GM12878 (cell line): ENCODE results near the gene ETFBKMT. TPM values are rescaled to one million over a fixed set of nuclear protein-coding genes. Genes with fewer than 3 reads are reported as not detected.

Source experiments
- ATAC-seq: fragments of 200-7000 bp; cut with Tn5 transposase; 3 replicates; pipeline ENCODE4 v1.9.1; 2020; ENCODE audit warnings: mild to moderate bottlenecking, moderate library complexity
- BruUV-seq: library from RNA; stranded (reverse); fragments of 400-500 nt; replicated peaks from 2 replicates; lab custom pipeline; 2021; lab: Mats Ljungman, UMichigan
- CTCF ChIA-PET: fragments of 300-600 bp; sonication (Branson Sonifier 250); formaldehyde crosslinking; extraction: SDS; loops from one replicate; lab custom pipeline; 2021; ENCODE audit warnings: inconsistent platforms; lab: Yijun Ruan, JAX
- POLR2A ChIA-PET: fragments of 350-600 bp; formaldehyde crosslinking; extraction: SDS; loops from one replicate; lab custom pipeline; 2021; ENCODE audit warnings: inconsistent platforms; lab: Charles Lee
- RAD21 ChIA-PET: fragments of 300-600 bp; sonication (Branson Sonifier 250); formaldehyde crosslinking; loops from one replicate; lab custom pipeline; 2023; ENCODE audit warnings: antibody characterized with exemption; ENCODE audit not compliant: unreplicated experiment; lab: Charles Lee
- SMC1A ChIA-PET: fragments of 300-600 bp; sonication (Branson Sonifier 250); formaldehyde crosslinking; loops from one replicate; lab custom pipeline; 2023; ENCODE audit not compliant: unreplicated experiment, uncharacterized antibody; lab: Charles Lee
- DNase-seq: peaks from one replicate; pipeline ENCODE4 v3.0.0-alpha.2; 2011; ENCODE audit warnings: low read depth, low spot score
- FAIRE-seq: peaks from 3 replicates; lab custom pipeline; 2011; peaks lifted over from hg19 to GRCh38; lab: Jason Lieb, UNC
- H2AFZ ChIP-seq: 2 replicates; pipeline ENCODE4 v1.6.0; 2011; ENCODE audit warnings: low read depth, low read length, control low read depth; ENCODE audit not compliant: control insufficient read depth
- H3K27ac ChIP-seq: 2 replicates; pipeline ENCODE4 v1.5.1; 2011; ENCODE audit warnings: control low read depth; ENCODE audit not compliant: control insufficient read depth, insufficient read depth
- H3K27me3 ChIP-seq, 2 experiments: replicated peaks in 1 of 2; 2 replicates each; pipeline versions ENCODE4 v1.6.0 to v1.6.1; 2011; ENCODE audit warnings: low read length in 1 of 2; ENCODE audit not compliant: control insufficient read depth in 2 of 2, insufficient read depth in 2 of 2
- H3K36me3 ChIP-seq, 2 experiments: 2 replicates each; pipeline ENCODE4 v1.5.1; 2011; ENCODE audit warnings: low read length in 1 of 2; ENCODE audit not compliant: control insufficient read depth in 2 of 2, insufficient read depth in 2 of 2
- H3K4me1 ChIP-seq: 2 replicates; pipeline ENCODE4 v1.6.1; 2011; ENCODE audit warnings: mild to moderate bottlenecking, low read length, moderate library complexity, mixed read lengths; ENCODE audit not compliant: control insufficient read depth, insufficient read depth
- H3K4me2 ChIP-seq: 2 replicates; pipeline ENCODE4 v1.6.0; 2011; ENCODE audit warnings: control low read depth; ENCODE audit not compliant: control insufficient read depth, insufficient read depth
- H3K4me3 ChIP-seq: fragments of 200-600 bp; sonication (generic); 2 replicates; pipeline ENCODE4 v1.5.1; 2016
- H3K79me2 ChIP-seq: 2 replicates; pipeline ENCODE4 v1.6.0; 2011; ENCODE audit warnings: low read length; ENCODE audit not compliant: control insufficient read depth, insufficient read depth
- H3K9ac ChIP-seq: 2 replicates; pipeline ENCODE4 v1.8.0; 2011; ENCODE audit warnings: low read length, control low read depth, mixed read lengths; ENCODE audit not compliant: control insufficient read depth, insufficient read depth
- H3K9me3 ChIP-seq: replicated peaks from 3 replicates; pipeline ENCODE4 v1.5.1; 2011; ENCODE audit warnings: mild to moderate bottlenecking, low read length; ENCODE audit not compliant: control insufficient read depth, insufficient read depth
- H4K20me1 ChIP-seq: 2 replicates; pipeline ENCODE4 v1.6.0; 2011; ENCODE audit not compliant: control insufficient read depth, insufficient read depth
- BHLHE40 ChIP-seq, 2 experiments: fragments of 450-650 bp in 1 of 2; IDR thresholded peaks; 2 replicates each; pipeline ENCODE4 v1.6.1; 2011 to 2017; ENCODE audit warnings: low read depth in 2 of 2, borderline replicate concordance in 1 of 2, improper control_type of control experiment in 1 of 2, low read length in 1 of 2, mild to moderate bottlenecking in 1 of 2
- CTCF ChIP-seq, 3 experiments: IDR thresholded peaks in 2 of 3; conservative IDR thresholded peaks in 1 of 3; 2 replicates each; pipeline ENCODE4 v1.5.1; 2011; ENCODE audit warnings: low read depth in 3 of 3, low read length in 3 of 3, mild to moderate bottlenecking in 3 of 3, control low read depth in 2 of 3, moderate library complexity in 2 of 3, inconsistent platforms in 1 of 3, mixed read lengths in 1 of 3; ENCODE audit not compliant: control insufficient read depth in 2 of 3, insufficient read depth in 1 of 3; ENCODE audit errors: extremely low read depth in 1 of 3
- MEF2B ChIP-seq: fragments of 450-650 bp; IDR thresholded peaks from 2 replicates; pipeline ENCODE4 v1.6.1; 2018; ENCODE audit warnings: mild to moderate bottlenecking, moderate library complexity; ENCODE audit not compliant: partially characterized antibody, poor library complexity, severe bottlenecking
- PAX5 ChIP-seq: IDR thresholded peaks from 2 replicates; pipeline ENCODE4 v1.6.1; 2011; ENCODE audit warnings: low read depth, low read length, borderline replicate concordance
- PML ChIP-seq: IDR thresholded peaks from 2 replicates; pipeline ENCODE4 v1.6.1; 2012; ENCODE audit warnings: low read length, inconsistent platforms
- POLR2A ChIP-seq: IDR thresholded peaks from 2 replicates; pipeline ENCODE4 v1.6.1; 2011; ENCODE audit warnings: low read depth, mild to moderate bottlenecking, low read length
- SUPT20H ChIP-seq: IDR thresholded peaks from 2 replicates; pipeline ENCODE4 v1.6.1; 2011; ENCODE audit warnings: low read depth, mild to moderate bottlenecking, low read length, moderate library complexity, borderline replicate concordance; ENCODE audit not compliant: control insufficient read depth
- TCF7 ChIP-seq: IDR thresholded peaks from 2 replicates; pipeline ENCODE4 v1.6.1; 2014; ENCODE audit warnings: antibody characterized with exemption, borderline replicate concordance
- USF1 ChIP-seq: IDR thresholded peaks from 2 replicates; pipeline ENCODE4 v1.6.1; 2011; ENCODE audit warnings: borderline replicate concordance, low read depth, mild to moderate bottlenecking, moderate library complexity, mixed read lengths, low read length; ENCODE audit not compliant: insufficient read depth; ENCODE audit errors: extremely low read length
- ZBTB4 ChIP-seq: fragments of 450-650 bp; formaldehyde crosslinking; IDR thresholded peaks from 2 replicates; pipeline ENCODE4 v1.4.0; 2022; ENCODE audit warnings: mild to moderate bottlenecking, moderate library complexity
- ZNF217 ChIP-seq: fragments of 450-650 bp; IDR thresholded peaks from 2 replicates; pipeline ENCODE4 v1.6.1; 2017; ENCODE audit warnings: antibody characterized with exemption, mild to moderate bottlenecking
- WGBS: methylation state at CpG from one replicate; pipeline ENCODE4 v1.1.6; 2016; ENCODE audit warnings: low lambda C conversion rate; ENCODE audit not compliant: insufficient replicate concordance, insufficient coverage; ENCODE audit errors: missing lambda C conversion rate; 5-methylcytosine and 5-hydroxymethylcytosine counted together
- in situ Hi-C: fragments of 300-500 bp; cut with MboI; formaldehyde crosslinking; loops from 9 replicates; pipeline ENCODE4 v1.14.3; 2018; ENCODE audit warnings: mixed read lengths
- intact Hi-C: fragments of 100-400 bp; cut with micrococcal nuclease; formaldehyde crosslinking; loops from one replicate; pipeline ENCODE4 v1.14.2; 2022; ENCODE audit not compliant: unreplicated experiment
- polyA plus RNA-seq, 11 experiments: library from polyadenylated mRNA; depleted of rRNA in 4 of 11; unstranded in 6 of 11; stranded (reverse) in 5 of 11; fragments of >200 nt; fragmentation: Nextera tagmentation in 4 of 11; fragmentation: Illumina TruSeq in 1 of 11; extraction: Ambion mirVana in 4 of 11; extraction: Trizol in 1 of 11; gene quantifications; 1 replicate in 1 of 11; 2 replicates in 10 of 11; pipeline versions ENCODE4 v1.2.1 to v1.2.3, GENCODE V29; 2011 to 2016; ENCODE audit warnings: inconsistent platforms in 2 of 11, missing spikeins in 2 of 11, low read depth in 1 of 11
- total RNA-seq, 4 experiments: library from RNA; depleted of rRNA in 3 of 4; stranded (reverse); fragments of >200 nt in 3 of 4; fragmentation: Illumina TruSeq in 1 of 4; extraction: Trizol in 1 of 4; gene quantifications; 2 replicates each; pipeline versions ENCODE4 v1.2.1 to v1.2.3, GENCODE V29; 2013 to 2021

ETFBKMT gene
- total and polyA plus RNA-seq, 10 of the 15 experiments (the other 5 are each of a cell fraction or from before 2014, with no cell fraction given): 0.25 to 1.1 (median 0.65) TPM

- intact Hi-C loops (no loop called here), in situ Hi-C loops (no loop called here)
- TF ChIP-seq ZNF217: no peak
- TF ChIP-seq PAX5: no peak
- TF ChIP-seq TCF7: no peak
- TF ChIP-seq USF1: no peak
- no peak for TF ChIP-seq PML
- TF ChIP-seq SUPT20H: no peak
- TF ChIP-seq POLR2A: no peak
- no peak for TF ChIP-seq MEF2B
- no peak for TF ChIP-seq BHLHE40 (IDR thresholded peaks at IDR 0.05; ENCODE audit: borderline replicate concordance in 1 of 2, low read depth in 2 of 2, low read length in 1 of 2)
- no peak for TF ChIP-seq CTCF (IDR thresholded peaks at IDR 0.05 in 2 of 3, conservative IDR thresholded peaks at IDR 0.05 in 1 of 3; ENCODE audit: control insufficient read depth in 2 of 3, extremely low read depth in 1 of 3, insufficient read depth in 1 of 3, low read depth in 3 of 3, low read length in 3 of 3)
- no peak for TF ChIP-seq ZBTB4 (CRISPR knock-in tag)
- Histone ChIP-seq H3K27ac (no peak overlapping the region), H3K27me3 (no peaks in the 10 kb centered on the region), H4K20me1 (no peaks in the 10 kb centered on the region), H3K4me3 (no peak overlapping the region), H3K4me1 (peaks cover 10% of the 10 kb centered on the region), H2AFZ (no peak overlapping the region), H3K79me2 (no peaks in the 10 kb centered on the region), H3K4me2 (no peak overlapping the region), H3K36me3 (no peaks in the 10 kb centered on the region), H3K9ac (no peak overlapping the region), H3K9me3 (peaks cover 6% of the 10 kb centered on the region)
- ChIA-PET RAD21 (interaction anchor here (1.6 to 5.2 kb wide), 3 partner anchors 25 to 98 kb away, joined by 5 to 27 read pairs (median 5); no protein-coding TSS in a partner anchor), SMC1A (interaction anchor here (0.9 to 3.4 kb wide), 4 partner anchors 15 to 96 kb away, joined by 3 to 23 read pairs (median 10); partner anchors contain the start of gene AMN1), POLR2A (no interaction called here), CTCF (interaction anchor here (1.0 kb wide), 1 partner anchor 11 kb away, joined by 3 read pairs; no protein-coding TSS in a partner anchor)
- WGBS: 88% methylated on average over 5 of the region's 5 CpGs
- ATAC-seq (no peak), DNase-seq (no peak), FAIRE-seq (no peak)
- no TSS peak for BruUV-seq
Observed at GRCh38 chr12:31712877-31713276, 53.4 kb downstream of the ETFBKMT start.
